Thoracic aorta (tissue), 2 donors: ENCODE measurements around the gene RNFT2. TPM values are rescaled to one million over a fixed set of nuclear protein-coding genes. Genes with fewer than 3 reads are reported as not detected.

Experiments
- ATAC-seq: fragments of 150-250 bp; one replicate; pipeline ENCODE4 v1.8.0; 2017; ENCODE audit warnings: low read depth; ENCODE audit not compliant: insufficient number of reproducible peaks, low FRiP score
- DNase-seq: peaks from one replicate; pipeline ENCODE4 v3.0.0-alpha.2; 2020; ENCODE audit warnings: low spot score
- H3K27ac ChIP-seq, 2 donors: fragments of 200-600 bp; sonication (generic); 1 replicate in 1 of 2; 2 replicates in 1 of 2; pipeline ENCODE4 v1.5.1; 2016; ENCODE audit warnings: mild to moderate bottlenecking in 2 of 2, moderate library complexity in 2 of 2
- H3K27me3 ChIP-seq: fragments of 200-600 bp; sonication (generic); replicated peaks from 2 replicates; pipeline ENCODE4 v1.6.0; 2016; ENCODE audit warnings: mild to moderate bottlenecking; ENCODE audit not compliant: insufficient read depth
- H3K36me3 ChIP-seq: fragments of 200-600 bp; sonication (generic); one replicate; pipeline ENCODE4 v1.5.1; 2016
- H3K4me1 ChIP-seq, 2 donors: fragments of 200-600 bp; sonication (generic); 1 replicate in 1 of 2; 2 replicates in 1 of 2; pipeline versions ENCODE4 v1.5.1 to v1.6.0; 2016; ENCODE audit warnings: low read depth in 2 of 2, mild to moderate bottlenecking in 1 of 2; ENCODE audit not compliant: control insufficient read depth in 1 of 2
- H3K4me3 ChIP-seq: fragments of 200-600 bp; sonication (generic); 2 replicates; pipeline ENCODE4 v1.5.1; 2016; ENCODE audit warnings: mild to moderate bottlenecking
- H3K9me3 ChIP-seq: fragments of 200-600 bp; sonication (generic); 2 replicates; pipeline ENCODE4 v1.5.1; 2016
- CTCF ChIP-seq: fragments of 200-600 bp; sonication (generic); IDR thresholded peaks from one replicate; pipeline ENCODE4 v1.5.1; 2019; ENCODE audit warnings: antibody characterized with exemption
- total RNA-seq, 2 donors: library from RNA; depleted of rRNA; stranded (reverse); fragments of >200 nt; gene quantifications; one replicate each; pipeline versions ENCODE4 v1.1.0 to v1.2.3, GENCODE V29; 2016

Gene RNFT2
- total RNA-seq, 2 donors from 2014 or later, result 1.1 to 1.5 TPM

GRCh38 chr12:116892349-116893140, 154.4 kb downstream of the RNFT2 start:
- Histone ChIP-seq H3K36me3 (no peaks in the 10 kb centered on the region), H3K27ac (no peak overlapping the region), H3K27me3 (no peaks in the 10 kb centered on the region), H3K9me3 (no peaks in the 10 kb centered on the region), H3K4me3 (no peak overlapping the region), H3K4me1 (no peaks in the 10 kb centered on the region)
- DNase-seq, result no peak
- TF ChIP-seq CTCF, result no peak
- no peak for ATAC-seq

- no peak overlapping the region for H3K27ac ChIP-seq
- no peak for TF ChIP-seq CTCF
- DNase-seq (no peak), ATAC-seq (no peak)
- no peak overlapping the region for H3K4me3 ChIP-seq
- H3K4me1 ChIP-seq, result no peaks in the 10 kb centered on the region
- H3K9me3 ChIP-seq, result no peaks in the 10 kb centered on the region
- no peaks in the 10 kb centered on the region for H3K27me3 ChIP-seq
- no peaks in the 10 kb centered on the region for H3K36me3 ChIP-seq
These were observed 156.8 kb downstream of the RNFT2 start for GRCh38 chr12:116894913-116895312.

GRCh38 chr12:116896411-116896924, 158.4 kb downstream of the RNFT2 start:
- no peak for ATAC-seq
- no peak overlapping the region for H3K4me3 ChIP-seq
- no peaks in the 10 kb centered on the region for H3K9me3 ChIP-seq
- TF ChIP-seq CTCF, result no peak
- H3K4me1 ChIP-seq, result no peaks in the 10 kb centered on the region
- no peaks in the 10 kb centered on the region for H3K36me3 ChIP-seq
- DNase-seq, result no peak
- H3K27ac ChIP-seq, result no peak overlapping the region
- H3K27me3 ChIP-seq, result no peaks in the 10 kb centered on the region

DNA sequence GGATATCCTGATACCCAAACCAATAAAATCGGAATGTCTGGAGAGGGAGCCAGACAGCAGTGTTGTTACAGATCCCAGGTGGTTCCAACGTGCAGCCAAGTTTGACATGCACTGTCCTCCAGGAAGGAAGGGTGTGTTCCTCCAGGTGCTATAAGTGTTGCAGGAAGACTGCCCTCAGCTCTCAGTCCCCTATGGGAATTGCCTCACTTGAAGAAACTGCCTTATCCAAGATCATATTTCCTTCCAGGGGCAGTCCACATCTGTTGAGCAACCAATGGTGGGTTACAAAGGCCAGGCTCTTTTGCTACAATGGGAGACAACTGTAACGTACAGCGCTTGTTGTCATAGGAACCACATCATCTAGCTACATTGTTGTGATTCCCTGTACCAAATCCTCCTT, 159.4 kb downstream of the RNFT2 start:
- no peak overlapping the region for H3K4me3 ChIP-seq
- DNase-seq (no peak), ATAC-seq (no peak)
- H3K27ac ChIP-seq, result no peak overlapping the region
- H3K4me1 ChIP-seq, result no peaks in the 10 kb centered on the region
- no peaks in the 10 kb centered on the region for H3K36me3 ChIP-seq
- no peaks in the 10 kb centered on the region for H3K9me3 ChIP-seq
- no peaks in the 10 kb centered on the region for H3K27me3 ChIP-seq
- TF ChIP-seq CTCF, result no peak

DNA sequence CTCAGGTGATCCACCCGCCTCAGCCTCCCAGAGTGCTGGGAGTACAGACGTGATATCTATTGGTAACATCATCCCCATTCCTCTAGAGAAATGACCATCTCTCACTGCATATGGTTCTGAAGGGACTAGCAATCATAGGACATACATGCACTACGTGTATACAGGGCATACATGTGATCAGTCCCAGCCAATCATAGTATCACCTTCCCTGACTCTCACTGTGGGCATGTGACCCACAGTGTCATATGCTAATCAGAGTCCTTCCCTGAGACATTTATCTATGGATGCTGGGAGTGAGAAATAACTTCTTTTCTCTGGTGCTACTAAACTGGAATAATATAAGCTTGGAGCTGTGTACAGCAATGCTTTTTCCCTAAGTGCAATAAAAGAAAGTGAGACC, 160.6 kb downstream of the RNFT2 start:
- H3K27ac ChIP-seq, result no peak overlapping the region
- H3K4me3 ChIP-seq, result no peak overlapping the region
- no peaks in the 10 kb centered on the region for H3K36me3 ChIP-seq
- H3K9me3 ChIP-seq, result no peaks in the 10 kb centered on the region
- H3K4me1 ChIP-seq, result no peaks in the 10 kb centered on the region
- ATAC-seq, result no peak
- DNase-seq, result no peak
- TF ChIP-seq CTCF, result no peak
- no peaks in the 10 kb centered on the region for H3K27me3 ChIP-seq
